A673 (cell line): ENCODE data around the gene NT5C2.
"Not testable (repeated sequence)": the region's sequence is repeated elsewhere in the genome, so short reads cannot be mapped to it uniquely, and the experiment has no call there.

Source experiments
- EZH2 ChIP-seq: fragments of 200-600 bp; sonication (generic); IDR thresholded peaks from 2 replicates; pipeline ENCODE4 v1.6.1; 2017; ENCODE audit warnings: borderline replicate concordance, low read depth, mild to moderate bottlenecking, mixed read lengths, antibody characterized with exemption, low read length; ENCODE audit not compliant: poor library complexity, severe bottlenecking
- TF ChIP-seq, protein P1 (sequence below): fragments of 300-800, 200-600 bp; sonication (generic); conservative IDR thresholded peaks from 2 replicates; pipeline ENCODE4 v1.5.1; 2017; ENCODE audit warnings: low read depth, mild to moderate bottlenecking, antibody characterized with exemption, low read length, moderate library complexity, mixed read lengths

DNA sequence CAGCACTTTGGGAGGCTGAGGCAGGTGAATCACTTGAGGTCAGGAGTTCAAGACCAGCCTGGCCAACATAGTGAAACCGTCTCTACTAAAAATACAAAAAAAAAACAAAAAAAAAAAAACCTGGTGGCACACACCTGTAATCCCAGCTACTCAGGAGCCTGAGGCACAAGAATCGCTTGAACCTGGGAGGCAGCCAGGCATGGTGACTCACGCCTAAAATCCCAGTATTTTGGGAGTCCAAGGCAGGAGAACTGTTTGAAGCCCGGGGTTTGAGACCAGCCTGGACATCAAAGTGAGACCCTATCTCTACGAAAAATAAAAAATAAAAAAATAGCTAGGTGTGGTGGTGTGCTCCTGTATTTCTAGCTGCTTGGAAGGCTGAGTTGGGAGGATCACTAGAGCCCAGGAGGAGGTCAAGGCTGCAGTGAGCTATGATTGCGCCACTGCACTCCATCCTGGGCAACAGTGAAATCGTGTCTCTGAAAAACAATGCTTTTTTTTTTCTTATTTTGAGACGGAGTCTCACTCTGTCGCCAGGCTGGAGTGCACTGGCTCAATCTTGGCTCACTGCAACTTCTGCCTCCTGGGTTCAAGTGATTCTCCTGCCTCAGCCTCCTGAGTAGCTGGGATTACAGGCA lies 29.2 kb downstream of the NT5C2 start:
- TF ChIP-seq, protein P1, sequence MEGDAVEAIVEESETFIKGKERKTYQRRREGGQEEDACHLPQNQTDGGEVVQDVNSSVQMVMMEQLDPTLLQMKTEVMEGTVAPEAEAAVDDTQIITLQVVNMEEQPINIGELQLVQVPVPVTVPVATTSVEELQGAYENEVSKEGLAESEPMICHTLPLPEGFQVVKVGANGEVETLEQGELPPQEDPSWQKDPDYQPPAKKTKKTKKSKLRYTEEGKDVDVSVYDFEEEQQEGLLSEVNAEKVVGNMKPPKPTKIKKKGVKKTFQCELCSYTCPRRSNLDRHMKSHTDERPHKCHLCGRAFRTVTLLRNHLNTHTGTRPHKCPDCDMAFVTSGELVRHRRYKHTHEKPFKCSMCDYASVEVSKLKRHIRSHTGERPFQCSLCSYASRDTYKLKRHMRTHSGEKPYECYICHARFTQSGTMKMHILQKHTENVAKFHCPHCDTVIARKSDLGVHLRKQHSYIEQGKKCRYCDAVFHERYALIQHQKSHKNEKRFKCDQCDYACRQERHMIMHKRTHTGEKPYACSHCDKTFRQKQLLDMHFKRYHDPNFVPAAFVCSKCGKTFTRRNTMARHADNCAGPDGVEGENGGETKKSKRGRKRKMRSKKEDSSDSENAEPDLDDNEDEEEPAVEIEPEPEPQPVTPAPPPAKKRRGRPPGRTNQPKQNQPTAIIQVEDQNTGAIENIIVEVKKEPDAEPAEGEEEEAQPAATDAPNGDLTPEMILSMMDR: not testable (repeated sequence)
- TF ChIP-seq EZH2: not testable (repeated sequence)
